Activated T-cell treated with anti-CD3 and anti-CD28 coated beads, Interleukin-2, amount 50 U/mL, for 72 hours (primary cell): Measurements from ENCODE around the gene RORB. TPM values are rescaled to one million over a fixed set of nuclear protein-coding genes. Genes with fewer than 3 reads are reported as not detected.

Experiments
- ATAC-seq, 2 donors: fragments of 150-1000 bp; cut with Tn5 transposase; replicated peaks in 1 of 2; 2 replicates each; pipeline ENCODE4 v1.10.0; 2021; ENCODE audit warnings: moderate library complexity in 2 of 2, mild to moderate bottlenecking in 1 of 2
- DNase-seq, 2 donors: peaks; one replicate each; pipeline ENCODE4 v3.0.0; 2021 to 2022; ENCODE audit warnings: mixed read lengths in 1 of 2
- H3K27ac Mint-ChIP-seq: one replicate; pipeline ENCODE4 v1.8.0; 2022; ENCODE audit warnings: mild to moderate bottlenecking, moderate library complexity, mixed read lengths
- H3K27me3 Mint-ChIP-seq: one replicate; pipeline ENCODE4 v1.8.0; 2022; ENCODE audit warnings: low read depth, mixed read lengths
- H3K36me3 Mint-ChIP-seq, 2 donors: one replicate each; pipeline ENCODE4 v1.8.0; 2022; ENCODE audit warnings: mixed read lengths in 2 of 2, mild to moderate bottlenecking in 1 of 2; ENCODE audit not compliant: insufficient read depth in 2 of 2
- H3K4me1 Mint-ChIP-seq: one replicate; pipeline ENCODE4 v1.8.0; 2022; ENCODE audit warnings: low read depth, mixed read lengths
- H3K4me3 Mint-ChIP-seq, 2 donors: one replicate each; pipeline ENCODE4 v1.8.0; 2022; ENCODE audit warnings: mild to moderate bottlenecking in 2 of 2, mixed read lengths in 2 of 2, moderate library complexity in 2 of 2
- H3K9me3 Mint-ChIP-seq, 2 donors: one replicate each; pipeline ENCODE4 v1.8.0; 2022; ENCODE audit warnings: mixed read lengths in 2 of 2
- total RNA-seq, 2 donors: library from RNA; stranded (reverse); gene quantifications; one replicate each; pipeline ENCODE4 v1.2.3, GENCODE V29; 2022

RORB gene
- under 1 TPM; 0.14 TPM for total RNA-seq

DNA sequence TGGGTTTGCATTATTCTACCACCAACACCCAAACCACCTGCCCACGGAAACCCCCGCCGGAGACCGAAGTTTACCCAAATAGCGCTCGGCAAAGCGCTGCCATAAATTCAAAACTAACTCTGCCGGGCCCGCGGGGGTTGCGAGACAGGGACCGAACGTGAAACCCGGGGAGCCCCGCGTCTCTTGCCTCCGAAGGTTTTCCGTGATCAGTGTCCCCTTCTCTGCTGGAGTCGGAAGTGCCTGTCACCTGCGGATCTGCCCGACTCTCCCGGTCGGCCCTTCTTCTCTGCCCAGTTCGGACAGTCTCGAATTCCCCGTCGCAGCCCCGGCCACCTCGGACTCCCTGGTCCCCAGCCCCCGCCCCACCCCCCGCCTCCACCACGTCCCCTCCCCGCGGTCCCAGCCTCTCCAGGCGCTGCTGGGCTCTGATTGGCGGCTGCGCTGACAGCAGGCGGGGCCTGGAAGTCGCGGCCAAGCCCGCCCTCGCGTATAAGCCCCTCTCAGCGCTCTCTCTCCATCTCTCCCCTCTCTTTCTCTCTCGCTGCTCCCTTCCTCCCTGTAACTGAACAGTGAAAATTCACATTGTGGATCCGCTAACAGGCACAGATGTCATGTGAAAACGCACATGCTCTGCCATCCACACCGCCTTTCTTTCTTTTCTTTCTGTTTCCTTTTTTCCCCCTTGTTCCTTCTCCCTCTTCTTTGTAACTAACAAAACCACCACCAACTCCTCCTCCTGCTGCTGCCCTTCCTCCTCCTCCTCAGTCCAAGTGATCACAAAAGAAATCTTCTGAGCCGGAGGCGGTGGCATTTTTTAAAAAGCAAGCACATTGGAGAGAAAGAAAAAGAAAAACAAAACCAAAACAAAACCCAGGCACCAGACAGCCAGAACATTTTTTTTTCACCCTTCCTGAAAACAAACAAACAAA is at the start of gene RORB:
Gene RORB, plus strand, starts transcription at position 517 of the 929 bp plus-strand sequence. CDS start 642 bp downstream, outside the sequence.
- Mint-ChIP-seq H3K4me1 (peaks cover 32% of the 10 kb centered on the region), H3K9me3 (no peaks in the 10 kb centered on the region), H3K27me3 (peaks cover 63% of the 10 kb centered on the region), H3K27ac (peak within 1 kb of the TSS; percentile 58), H3K36me3 (peaks cover 5 to 6% of the 10 kb centered on the region in 2 donors), H3K4me3 (peak within 1 kb of the TSS; percentile 90 to 94)
- DNase-seq (peak; percentile 52 to 54), ATAC-seq (peak; percentile 88 to 90)

DNA sequence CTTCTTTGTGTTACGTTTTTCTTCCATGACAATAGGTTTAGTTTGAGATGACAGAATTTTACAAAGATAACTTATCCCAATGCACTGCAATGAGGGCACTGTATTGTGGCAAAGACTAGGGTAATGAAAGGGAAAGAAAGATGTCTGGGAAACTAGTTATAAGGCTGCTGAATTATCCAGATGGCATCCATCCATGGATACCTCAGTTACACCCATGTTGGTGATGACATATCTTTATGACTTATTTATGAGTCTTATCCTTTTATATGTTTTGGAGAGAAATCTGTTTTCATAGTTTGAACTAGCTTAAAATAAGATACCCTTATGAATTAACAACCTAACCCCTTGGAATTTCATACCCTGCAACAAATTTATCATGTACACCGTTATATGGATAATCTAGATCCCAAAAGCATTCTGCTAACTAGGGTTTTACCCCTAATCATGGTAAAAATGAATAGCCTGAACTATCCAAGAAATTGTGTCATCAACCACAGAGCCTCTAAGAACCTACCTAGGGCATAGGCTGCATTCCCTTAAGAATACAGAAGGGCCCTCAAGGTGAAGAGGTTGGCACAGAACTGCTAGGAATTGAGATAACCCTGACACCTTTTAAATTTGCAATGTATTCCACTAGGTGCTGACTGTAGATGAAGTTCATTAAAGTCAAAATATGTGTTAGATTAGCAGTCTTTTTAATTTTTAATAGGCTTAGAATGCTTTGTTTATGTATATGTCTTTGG is 49.5 kb upstream of the RORB start:
- Mint-ChIP-seq H3K36me3 (no peaks in the 10 kb centered on the region), H3K27me3 (no peaks in the 10 kb centered on the region), H3K4me1 (no peaks in the 10 kb centered on the region), H3K27ac (no peak overlapping the region), H3K9me3 (peaks cover 5 to 13% of the 10 kb centered on the region in 2 donors), H3K4me3 (no peak overlapping the region)
- no peak for DNase-seq
- ATAC-seq: no peak

DNA sequence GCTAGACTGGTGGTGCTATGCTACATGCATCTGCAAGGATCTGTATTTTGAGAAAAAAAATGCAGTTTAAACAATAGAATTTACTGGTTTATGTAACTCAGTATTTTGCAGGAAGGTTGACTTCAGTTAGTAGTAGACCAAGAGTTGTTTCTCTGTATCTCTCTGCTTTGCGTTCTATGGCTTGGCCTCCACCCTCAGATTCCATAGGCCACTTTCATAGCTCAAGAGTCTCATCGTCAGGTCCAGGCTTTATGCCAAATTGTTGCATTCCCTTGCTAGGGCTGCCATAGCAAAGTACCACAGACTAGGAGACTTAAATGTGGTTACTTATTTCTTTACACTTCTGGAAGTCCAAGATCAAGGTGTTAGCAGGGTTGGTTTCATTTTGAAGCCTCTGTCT is 48.1 kb upstream of the RORB start:
- ATAC-seq (no peak), DNase-seq (no peak)
- Mint-ChIP-seq H3K27ac (no peak overlapping the region), H3K4me1 (no peaks in the 10 kb centered on the region), H3K9me3 (peaks cover 5 to 13% of the 10 kb centered on the region in 2 donors), H3K27me3 (no peaks in the 10 kb centered on the region), H3K36me3 (no peaks in the 10 kb centered on the region), H3K4me3 (no peak overlapping the region)

DNA sequence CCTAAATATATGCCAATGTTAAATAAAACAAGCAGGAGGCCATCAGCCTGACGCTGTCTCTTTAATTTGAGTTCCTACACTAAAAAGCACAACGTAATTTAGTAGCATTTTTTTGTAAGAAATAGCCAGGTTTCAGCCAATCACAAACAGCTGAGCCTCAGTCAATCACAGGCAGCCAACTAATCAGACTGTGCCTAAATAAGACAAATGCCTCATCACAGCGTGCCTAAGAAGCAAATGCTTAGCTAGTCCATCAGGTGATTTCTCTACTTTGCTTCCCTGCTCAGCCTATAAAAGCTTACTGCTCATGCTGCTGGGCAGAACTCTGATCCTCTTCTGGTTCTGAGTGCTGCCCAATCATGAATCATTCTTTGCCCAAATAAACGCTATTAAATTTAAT is 38.3 kb upstream of the RORB start:
- ATAC-seq (no peak), DNase-seq (no peak)
- Mint-ChIP-seq H3K4me3 (no peak overlapping the region), H3K27ac (no peak overlapping the region), H3K36me3 (no peaks in the 10 kb centered on the region), H3K27me3 (no peaks in the 10 kb centered on the region), H3K4me1 (no peaks in the 10 kb centered on the region), H3K9me3 (no peaks in the 10 kb centered on the region)

- ATAC-seq (no peak), DNase-seq (no peak)
- H3K36me3 Mint-ChIP-seq: no peaks in the 10 kb centered on the region
- no peaks in the 10 kb centered on the region for H3K4me1 Mint-ChIP-seq
- H3K27ac Mint-ChIP-seq: no peak overlapping the region
- no peaks in the 10 kb centered on the region for H3K27me3 Mint-ChIP-seq
- H3K4me3 Mint-ChIP-seq: no peak overlapping the region
- H3K9me3 Mint-ChIP-seq: peaks cover 0 to 2% of the 10 kb centered on the region in 2 donors
Observed at GRCh38 chr9:74463825-74464224, 33.3 kb upstream of the RORB start.

DNA sequence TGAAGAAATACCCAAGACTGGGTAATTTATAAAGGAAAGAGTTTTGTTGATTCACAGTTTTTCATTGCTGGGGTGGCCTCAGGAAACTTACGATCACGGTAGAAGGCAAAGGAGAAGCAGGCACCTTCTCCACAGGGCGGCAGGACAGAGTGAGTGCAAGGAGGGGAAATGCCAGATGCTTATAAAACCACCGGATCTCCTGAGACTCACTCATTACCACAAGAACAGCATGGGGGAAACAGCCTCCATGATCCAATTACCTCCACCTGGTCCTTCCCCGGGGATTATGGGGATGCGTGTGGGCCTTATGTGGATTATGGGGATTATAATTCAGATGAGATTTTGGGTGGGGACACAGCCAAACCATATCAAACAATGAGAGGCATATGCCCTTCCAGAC is 18.5 kb upstream of the RORB start:
- peaks cover 6% of the 10 kb centered on the region for H3K27me3 Mint-ChIP-seq
- ATAC-seq (no peak), DNase-seq (no peak)
- no peak overlapping the region for H3K4me3 Mint-ChIP-seq
- no peaks in the 10 kb centered on the region for H3K4me1 Mint-ChIP-seq
- H3K9me3 Mint-ChIP-seq: peaks cover 2 to 5% of the 10 kb centered on the region in 2 donors
- H3K27ac Mint-ChIP-seq: no peak overlapping the region
- H3K36me3 Mint-ChIP-seq: peaks cover 0 to 2% of the 10 kb centered on the region in 2 donors

- H3K36me3 Mint-ChIP-seq: peaks cover 0 to 2% of the 10 kb centered on the region in 2 donors
- H3K27me3 Mint-ChIP-seq: peaks cover 6% of the 10 kb centered on the region
- no peak overlapping the region for H3K4me3 Mint-ChIP-seq
- DNase-seq: no peak
- ATAC-seq: no peak
- no peak overlapping the region for H3K27ac Mint-ChIP-seq
- no peaks in the 10 kb centered on the region for H3K4me1 Mint-ChIP-seq
- H3K9me3 Mint-ChIP-seq: peaks cover 2 to 5% of the 10 kb centered on the region in 2 donors
Observed at GRCh38 chr9:74479711-74480110, 17.4 kb upstream of the RORB start.

DNA sequence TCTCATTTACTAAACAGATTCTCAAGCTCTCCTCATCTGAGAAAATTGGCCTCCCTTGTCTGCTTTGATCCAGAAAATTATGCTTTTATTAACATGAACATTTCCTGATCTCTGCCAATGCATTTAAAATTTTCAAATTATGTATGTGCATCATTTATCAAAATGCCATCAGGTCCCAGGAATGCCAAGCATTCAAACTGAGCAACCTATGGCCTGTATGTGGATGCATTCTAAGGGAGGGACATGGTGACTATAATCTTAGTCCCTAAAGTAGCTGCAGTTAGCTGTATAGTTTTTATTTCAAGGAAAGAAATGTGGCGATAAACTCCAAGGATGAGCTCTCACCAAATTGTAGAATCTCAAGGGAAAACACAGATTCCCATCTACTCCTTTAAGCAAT is 9.7 kb upstream of the RORB start:
- H3K9me3 Mint-ChIP-seq: no peaks in the 10 kb centered on the region
- H3K36me3 Mint-ChIP-seq: no peaks in the 10 kb centered on the region
- H3K4me3 Mint-ChIP-seq: no peak overlapping the region
- ATAC-seq (no peak), DNase-seq (no peak)
- H3K27me3 Mint-ChIP-seq: no peaks in the 10 kb centered on the region
- H3K27ac Mint-ChIP-seq: no peak overlapping the region
- no peaks in the 10 kb centered on the region for H3K4me1 Mint-ChIP-seq

DNA sequence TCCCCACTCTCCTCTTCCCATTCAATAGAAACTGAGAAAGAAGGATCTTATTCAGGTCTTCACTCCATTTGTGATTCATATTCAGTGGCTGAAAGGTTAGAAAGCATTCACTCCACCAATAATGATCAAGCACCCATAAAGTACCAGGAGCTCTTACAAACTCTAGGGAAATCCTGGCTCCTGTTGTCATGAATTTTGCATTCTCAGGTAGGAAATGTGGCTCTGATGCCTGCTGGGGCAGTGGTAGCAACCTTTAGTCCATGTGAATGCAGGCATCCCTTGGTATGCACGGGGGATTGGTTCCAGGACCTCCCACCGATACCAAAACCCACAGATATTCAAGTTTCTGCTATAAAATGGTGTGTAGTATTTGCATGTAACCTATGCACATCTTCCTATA is 3.6 kb upstream of the RORB start:
- Mint-ChIP-seq H3K27me3 (peaks cover 32% of the 10 kb centered on the region), H3K27ac (no peak overlapping the region), H3K9me3 (no peaks in the 10 kb centered on the region), H3K4me1 (peaks cover 21% of the 10 kb centered on the region), H3K36me3 (peaks cover 5 to 6% of the 10 kb centered on the region in 2 donors), H3K4me3 (no peak overlapping the region)
- no peak for ATAC-seq
- DNase-seq: no peak

- H3K27ac Mint-ChIP-seq: no peak overlapping the region
- DNase-seq (no peak), ATAC-seq (no peak)
- peaks cover 5 to 6% of the 10 kb centered on the region in 2 donors for H3K36me3 Mint-ChIP-seq
- H3K9me3 Mint-ChIP-seq: no peaks in the 10 kb centered on the region
- H3K4me3 Mint-ChIP-seq: no peak overlapping the region
- peaks cover 28% of the 10 kb centered on the region for H3K4me1 Mint-ChIP-seq
- H3K27me3 Mint-ChIP-seq: peaks cover 40% of the 10 kb centered on the region
Observed at GRCh38 chr9:74494490-74494889, 2.6 kb upstream of the RORB start.

- peaks cover 58% of the 10 kb centered on the region for H3K27me3 Mint-ChIP-seq
- peaks cover 32% of the 10 kb centered on the region for H3K4me1 Mint-ChIP-seq
- H3K9me3 Mint-ChIP-seq: no peaks in the 10 kb centered on the region
- H3K27ac Mint-ChIP-seq: no peak overlapping the region
- peak overlapping the region; percentile 90 to 94 for H3K4me3 Mint-ChIP-seq
- ATAC-seq: no peak
- H3K36me3 Mint-ChIP-seq: peaks cover 5 to 6% of the 10 kb centered on the region in 2 donors
- DNase-seq: no peak
Observed at GRCh38 chr9:74496406-74496805, 729 bp upstream of the RORB start.

- Mint-ChIP-seq H3K9me3 (no peaks in the 10 kb centered on the region), H3K4me3 (peak overlapping the region; percentile 90 to 94), H3K4me1 (peaks cover 32% of the 10 kb centered on the region), H3K36me3 (peaks cover 5 to 6% of the 10 kb centered on the region in 2 donors), H3K27ac (peak overlapping the region; percentile 58), H3K27me3 (peaks cover 63% of the 10 kb centered on the region)
- ATAC-seq: peak; percentile 22 to 26
- peak in 1 of 2 donors; percentile 11 for DNase-seq
Observed at GRCh38 chr9:74497748-74498620, 849 bp downstream of the RORB start.
